Pons (tissue), 1 donor: Measurements from ENCODE around the gene ZNF350.
"Not testable (repeated sequence)": the region's sequence is repeated elsewhere in the genome, so short reads cannot be mapped to it uniquely, and the experiment has no call there.

ENCODE experiments used
- DNase-seq: peaks from one replicate; pipeline ENCODE4 v3.0.0-alpha.2; 2016; ENCODE audit warnings: low spot score

The ZNF350 gene

GRCh38 chr19:51986309-51987291, at the start of gene ZNF350:
Gene ZNF350, minus strand, starts transcription at chr19:51986840. Its CDS starts 12,480 bp downstream, at chr19:51974360.
- DNase-seq = peak; percentile 97

- DNase-seq = no peak
Measured at GRCh38 chr19:52034051-52034728, 47.5 kb upstream of the ZNF350 start.

DNA sequence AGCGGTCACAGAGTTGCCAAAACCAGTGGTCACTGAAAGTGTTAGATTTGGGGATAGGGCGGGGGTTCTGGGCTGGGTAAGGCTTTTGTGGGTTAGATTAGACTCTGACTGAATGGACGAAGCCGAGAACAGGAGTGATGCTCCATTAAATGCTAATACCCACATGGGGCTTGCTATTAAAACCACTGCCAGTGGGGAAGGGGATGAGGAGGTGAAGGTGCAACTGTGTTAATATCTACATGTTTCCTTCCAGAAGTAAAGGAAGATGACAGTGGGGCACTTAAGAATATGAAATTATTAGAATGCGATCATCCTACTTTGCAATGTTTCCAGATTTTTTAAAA, 42.1 kb upstream of the ZNF350 start:
- no peak for DNase-seq

- peak; percentile 92 for DNase-seq
Measured at GRCh38 chr19:52028027-52028779, 41.6 kb upstream of the ZNF350 start, which contains the start of gene ZNF614. Gene ZNF614, minus strand, starts transcription at chr19:52028379. Its CDS starts 2,634 bp downstream, at chr19:52025745.

DNA sequence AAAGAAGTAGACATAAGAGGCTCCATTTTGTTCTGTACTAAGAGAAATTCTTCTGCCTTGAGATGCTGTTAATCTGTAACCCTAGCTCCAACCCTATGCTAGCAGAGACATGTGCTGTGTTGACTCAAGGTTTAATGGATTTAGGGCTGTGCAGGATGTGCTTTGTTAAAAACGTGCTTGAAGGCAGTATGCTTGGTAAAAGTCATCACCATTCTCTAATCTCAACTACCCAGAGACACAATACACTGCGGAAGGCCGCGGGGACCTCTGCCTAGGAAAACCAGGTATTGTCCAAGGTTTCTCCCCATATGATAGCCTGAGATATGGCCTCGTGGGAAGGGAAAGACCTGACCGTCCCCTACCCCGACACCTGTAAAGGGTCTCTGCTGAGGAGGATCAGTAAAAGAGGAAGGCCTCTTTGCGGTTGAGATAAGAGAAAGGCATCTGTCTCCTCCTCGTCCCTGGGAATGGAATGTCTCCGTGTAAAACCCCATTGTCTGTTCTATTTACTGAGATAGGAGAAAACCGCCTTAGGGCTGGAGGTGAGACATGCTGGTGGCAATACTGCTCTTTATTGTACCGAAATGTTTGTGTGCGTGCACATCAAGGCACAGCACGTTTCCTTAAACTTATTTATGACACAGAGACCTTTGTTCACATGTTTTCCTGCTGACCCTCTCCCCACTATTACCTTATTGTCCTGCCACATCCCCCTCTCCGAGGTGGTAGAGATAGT, 39.8 kb upstream of the ZNF350 start:
- DNase-seq = not testable (repeated sequence)

- DNase-seq = not testable (repeated sequence)
Measured at GRCh38 chr19:52024478-52024877, 37.8 kb upstream of the ZNF350 start.

GRCh38 chr19:52022193-52022592, 35.6 kb upstream of the ZNF350 start:
- no peak for DNase-seq

DNA sequence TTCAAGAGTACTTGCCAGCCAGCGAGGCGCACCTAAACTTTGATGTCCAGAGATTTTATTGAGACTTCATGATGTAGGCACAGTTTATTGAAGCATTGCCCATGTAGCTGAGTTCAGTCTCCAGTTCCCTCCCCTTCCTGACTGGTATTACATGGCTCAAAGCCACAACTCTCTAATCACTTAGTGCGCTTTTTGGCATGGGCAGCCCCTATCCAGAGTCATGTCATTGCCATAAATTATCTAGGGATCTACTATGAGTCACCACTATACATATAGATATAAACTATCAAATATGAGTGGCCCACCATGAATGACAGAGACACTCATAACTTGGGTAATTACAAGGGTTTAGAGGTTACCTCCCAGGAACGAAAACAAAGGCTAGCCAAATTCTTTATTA, 33.9 kb upstream of the ZNF350 start:
- DNase-seq = no peak

DNA sequence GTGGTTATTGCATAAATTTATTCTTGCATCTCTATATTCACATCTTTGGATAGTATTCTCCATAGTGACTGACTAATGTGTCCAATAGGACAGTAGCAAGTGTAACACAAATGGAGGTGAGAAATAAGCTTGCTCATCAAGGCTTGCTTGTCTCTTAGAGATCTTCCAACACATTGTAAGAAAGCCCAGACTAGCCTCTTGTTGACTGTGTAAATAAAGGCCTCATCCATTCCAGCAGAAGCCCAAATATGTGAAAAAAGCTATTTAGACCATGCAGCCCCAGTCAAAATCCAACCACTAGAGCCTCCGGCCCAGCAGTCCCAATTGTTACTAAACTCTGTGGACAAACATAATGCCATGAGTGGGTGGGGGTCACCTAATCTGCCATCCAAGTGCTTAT, 24.0 kb upstream of the ZNF350 start:
- DNase-seq = no peak

- peak; percentile 93 for DNase-seq
Measured at GRCh38 chr19:52007806-52008557, 21.3 kb upstream of the ZNF350 start, which contains the start of gene ZNF615. Gene ZNF615, minus strand, starts transcription at chr19:52008211. Its CDS starts 4,500 bp downstream, at chr19:52003711.

- DNase-seq = no peak
Measured at GRCh38 chr19:52007451-52007805, 20.8 kb upstream of the ZNF350 start.

DNA sequence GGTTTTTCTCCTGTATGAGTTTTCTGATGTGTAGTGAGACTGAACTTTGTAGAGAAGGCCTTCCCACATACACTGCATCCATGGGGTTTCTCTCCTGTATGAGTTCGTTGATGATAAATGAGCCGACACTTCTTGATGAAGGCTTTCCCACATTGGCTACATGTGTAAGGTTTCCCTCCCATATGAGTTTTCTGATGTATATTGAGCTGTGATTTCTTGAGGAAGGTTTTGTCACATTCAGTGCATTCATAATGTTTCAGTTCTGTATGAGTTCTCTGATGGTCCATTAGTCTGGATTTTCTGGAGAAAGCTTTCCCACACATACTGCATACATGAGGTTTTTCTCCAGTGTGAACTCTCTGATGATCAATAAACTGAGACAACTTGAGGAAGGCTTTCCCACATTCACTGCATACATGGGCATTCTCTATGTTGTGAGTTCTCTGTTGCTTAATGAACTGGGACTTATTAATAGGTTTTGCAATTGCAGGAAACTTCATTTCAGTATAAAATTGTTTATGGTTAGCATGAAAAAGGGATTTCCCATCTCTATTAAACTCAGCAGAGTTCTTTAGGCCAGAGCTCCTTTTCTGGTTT, 7.5 kb upstream of the ZNF350 start:
- DNase-seq = no peak

GRCh38 chr19:51993422-51993821, 6.8 kb upstream of the ZNF350 start:
- no peak for DNase-seq

GRCh38 chr19:51983361-51983760, 3.3 kb downstream of the ZNF350 start:
- DNase-seq = no peak

GRCh38 chr19:51980926-51981325, 5.7 kb downstream of the ZNF350 start:
- not testable (repeated sequence) for DNase-seq

- no peak for DNase-seq
Measured at GRCh38 chr19:51980116-51980736, 6.4 kb downstream of the ZNF350 start.

GRCh38 chr19:51978882-51979281, 7.8 kb downstream of the ZNF350 start:
- DNase-seq = no peak

DNA sequence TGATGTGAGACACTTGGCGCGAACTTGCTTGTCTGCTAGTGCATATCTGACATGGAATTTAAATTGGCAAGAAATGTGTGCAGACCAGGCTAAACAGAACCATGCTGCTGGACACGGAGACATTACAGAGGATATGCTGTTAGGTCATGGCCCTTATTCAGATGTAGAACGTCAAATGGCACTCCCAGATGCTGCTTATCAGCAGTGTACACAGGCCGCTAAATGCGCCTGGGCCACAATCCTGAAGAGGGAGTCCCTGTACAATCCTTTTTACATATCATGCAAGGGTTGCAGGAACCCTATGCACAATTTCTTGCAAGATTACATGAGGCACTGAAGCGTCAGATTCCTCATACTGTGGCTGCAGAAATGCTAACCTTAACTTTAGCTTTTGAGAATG, 9.3 kb downstream of the ZNF350 start:
- DNase-seq = no peak

DNA sequence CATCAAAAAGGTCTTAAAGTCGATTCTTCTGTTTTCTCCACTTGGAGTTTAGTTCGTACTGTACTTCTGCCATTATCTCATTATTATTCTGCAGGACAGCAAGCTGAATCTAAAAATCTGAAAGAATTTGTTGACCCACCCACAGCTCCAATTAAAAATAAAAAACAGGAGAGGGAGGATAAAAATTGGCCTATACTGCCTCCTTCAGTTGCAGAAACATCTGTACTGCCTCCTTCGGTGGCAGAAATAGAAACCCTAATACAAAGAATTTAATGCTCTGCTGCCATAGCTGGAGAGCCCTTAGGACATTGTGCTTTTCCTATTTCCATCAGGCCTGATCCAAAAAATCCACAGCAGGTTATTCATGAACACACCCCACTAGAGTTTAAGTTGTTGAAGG, 9.8 kb downstream of the ZNF350 start:
- DNase-seq = no peak

DNA sequence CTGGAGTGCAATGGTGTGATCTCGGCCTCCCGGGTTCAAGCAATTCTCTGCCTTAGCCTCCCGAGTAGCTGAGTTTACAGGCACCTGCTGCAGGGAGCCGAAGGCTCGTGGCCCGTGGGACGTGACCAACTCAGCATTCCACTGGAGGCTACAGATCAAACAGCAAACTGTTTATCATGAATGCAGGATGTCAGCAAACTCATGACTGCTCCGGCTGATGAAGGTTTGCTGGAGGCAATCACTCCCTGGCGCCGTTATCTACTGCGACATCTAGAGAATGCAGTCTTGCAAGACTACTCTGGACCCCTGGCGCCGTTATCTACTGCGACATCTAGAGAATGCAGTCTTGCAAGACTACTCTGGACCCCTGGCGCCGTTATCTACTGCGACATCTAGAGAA, 10.9 kb downstream of the ZNF350 start:
- not testable (repeated sequence) for DNase-seq
